ENCODE data around the gene CRABP1.

DNA sequence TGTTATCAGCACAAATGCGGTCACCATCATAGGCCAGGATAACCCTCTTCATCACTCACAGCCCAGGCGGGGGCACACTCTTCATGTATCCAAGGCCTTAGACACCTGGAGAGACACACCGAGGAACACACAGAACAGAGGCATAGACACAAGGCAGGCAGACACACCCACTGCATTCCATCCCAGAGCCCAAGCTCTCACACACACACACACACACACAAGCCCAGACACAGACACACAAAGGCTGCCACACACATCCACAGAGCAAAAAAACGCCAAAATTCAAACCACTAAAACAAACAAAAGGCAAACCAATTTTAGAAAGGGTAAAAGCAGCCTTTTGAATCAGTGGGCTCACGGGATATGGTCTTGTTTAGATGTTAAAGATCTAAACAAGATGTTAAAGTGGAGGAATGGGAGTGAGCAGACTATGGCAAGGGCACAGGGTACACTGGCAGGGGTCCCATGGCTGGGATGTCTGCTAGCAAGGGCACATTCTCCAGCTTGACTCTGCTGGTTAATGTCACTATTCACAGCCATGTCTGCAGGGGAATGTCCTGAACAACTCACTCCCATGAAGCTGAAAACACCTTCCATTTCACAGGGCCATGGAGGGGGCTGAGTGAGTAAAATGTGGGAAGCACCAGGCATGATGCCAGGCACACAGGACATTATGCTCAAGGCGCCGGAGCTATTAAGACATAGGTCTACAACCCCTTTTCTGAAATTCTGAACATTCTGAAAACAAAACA, 14.9 kb upstream of the CRABP1 start:
- TF ChIP-seq POLR2AphosphoS5 (IDR thresholded peaks at IDR 0.05; ENCODE audit: low read depth, low read length) (no peak), CEBPB (IDR thresholded peaks at IDR 0.05; ENCODE audit: low read depth) (no peak)

All from HCT116 (cell line).